Measurements from ENCODE around the gene CPA1.

The CPA1 gene

DNA sequence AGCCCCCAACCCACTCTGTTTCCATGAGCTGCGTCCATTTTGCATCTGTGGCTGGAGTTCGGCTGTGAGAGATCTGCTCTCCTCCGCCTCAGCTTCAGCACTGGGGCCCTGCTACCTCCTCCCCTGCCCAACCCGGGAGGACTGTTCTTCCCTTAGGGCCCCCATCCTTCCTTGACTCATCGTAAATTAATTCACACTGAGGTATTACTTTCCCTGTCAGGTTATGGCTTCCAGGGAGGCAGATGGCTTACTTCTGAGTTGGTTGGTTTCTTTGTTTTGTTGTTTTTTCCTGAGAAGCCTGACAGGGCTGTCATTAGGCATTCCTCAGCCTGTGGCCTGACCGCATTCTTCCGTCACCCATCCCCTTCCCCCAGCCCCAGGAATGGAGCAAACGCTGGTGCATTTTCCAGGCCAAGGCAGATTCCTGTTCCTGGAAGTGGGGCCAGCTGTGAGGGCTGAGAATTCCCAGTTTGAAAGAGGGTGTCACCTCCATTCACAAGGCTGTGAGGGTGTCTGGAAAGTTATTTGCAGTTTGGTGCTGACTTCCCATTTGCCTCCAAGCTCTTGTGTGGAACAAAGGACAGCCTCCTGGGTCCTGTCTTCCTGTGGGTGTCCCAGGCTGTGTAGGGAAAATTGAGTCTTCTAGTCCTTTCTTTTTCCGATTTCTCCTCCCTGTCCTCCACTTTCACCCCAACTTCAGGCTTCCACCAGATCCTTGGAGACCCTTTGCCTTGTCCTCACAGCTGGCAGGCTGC is 24.0 kb upstream of the CPA1 start:
- Histone ChIP-seq H4K20me1 (ENCODE audit: control insufficient read depth, insufficient read depth, low read depth, low read length) (no peaks in the 10 kb centered on the region), H3K79me2 (ENCODE audit: control insufficient read depth, low read length) (no peaks in the 10 kb centered on the region), H3K9me2 (replicated peaks; ENCODE audit: control insufficient read depth, low read length) (no peaks in the 10 kb centered on the region), H3K9me3 (ENCODE audit: control insufficient read depth, insufficient read depth, low read length) (peaks cover 3% of the 10 kb centered on the region; the same call in 1 of the 2 replicates), H3K27ac (ENCODE audit: low read depth, low read length) (no peak overlapping the region), H3K27me3 (ENCODE audit: control insufficient read depth, low read length) (0 out of 2 replicates have a peak, but pooled peaks cover 3% of the 10 kb centered on the region), H3F3A (ENCODE audit: control insufficient read depth, insufficient read depth) (no peaks in the 10 kb centered on the region), H3K4me3 (ENCODE audit: low read length) (no peak overlapping the region), H3K4me2 (ENCODE audit: low read length) (no peak overlapping the region), H3K4me1 (ENCODE audit: control insufficient read depth, low read length) (no peaks in the 10 kb centered on the region), H3K36me3 (ENCODE audit: control insufficient read depth, low read length) (no peaks in the 10 kb centered on the region)
- TF ChIP-seq, protein P1, sequence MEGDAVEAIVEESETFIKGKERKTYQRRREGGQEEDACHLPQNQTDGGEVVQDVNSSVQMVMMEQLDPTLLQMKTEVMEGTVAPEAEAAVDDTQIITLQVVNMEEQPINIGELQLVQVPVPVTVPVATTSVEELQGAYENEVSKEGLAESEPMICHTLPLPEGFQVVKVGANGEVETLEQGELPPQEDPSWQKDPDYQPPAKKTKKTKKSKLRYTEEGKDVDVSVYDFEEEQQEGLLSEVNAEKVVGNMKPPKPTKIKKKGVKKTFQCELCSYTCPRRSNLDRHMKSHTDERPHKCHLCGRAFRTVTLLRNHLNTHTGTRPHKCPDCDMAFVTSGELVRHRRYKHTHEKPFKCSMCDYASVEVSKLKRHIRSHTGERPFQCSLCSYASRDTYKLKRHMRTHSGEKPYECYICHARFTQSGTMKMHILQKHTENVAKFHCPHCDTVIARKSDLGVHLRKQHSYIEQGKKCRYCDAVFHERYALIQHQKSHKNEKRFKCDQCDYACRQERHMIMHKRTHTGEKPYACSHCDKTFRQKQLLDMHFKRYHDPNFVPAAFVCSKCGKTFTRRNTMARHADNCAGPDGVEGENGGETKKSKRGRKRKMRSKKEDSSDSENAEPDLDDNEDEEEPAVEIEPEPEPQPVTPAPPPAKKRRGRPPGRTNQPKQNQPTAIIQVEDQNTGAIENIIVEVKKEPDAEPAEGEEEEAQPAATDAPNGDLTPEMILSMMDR (IDR thresholded peaks at IDR 0.05; ENCODE audit: low read depth, low read length, poor library complexity, severe bottlenecking) = no peak
- TF ChIP-seq EZH2phosphoT487 (IDR thresholded peaks at IDR 0.05; ENCODE audit: borderline replicate concordance, low read length) = no peak

DNA sequence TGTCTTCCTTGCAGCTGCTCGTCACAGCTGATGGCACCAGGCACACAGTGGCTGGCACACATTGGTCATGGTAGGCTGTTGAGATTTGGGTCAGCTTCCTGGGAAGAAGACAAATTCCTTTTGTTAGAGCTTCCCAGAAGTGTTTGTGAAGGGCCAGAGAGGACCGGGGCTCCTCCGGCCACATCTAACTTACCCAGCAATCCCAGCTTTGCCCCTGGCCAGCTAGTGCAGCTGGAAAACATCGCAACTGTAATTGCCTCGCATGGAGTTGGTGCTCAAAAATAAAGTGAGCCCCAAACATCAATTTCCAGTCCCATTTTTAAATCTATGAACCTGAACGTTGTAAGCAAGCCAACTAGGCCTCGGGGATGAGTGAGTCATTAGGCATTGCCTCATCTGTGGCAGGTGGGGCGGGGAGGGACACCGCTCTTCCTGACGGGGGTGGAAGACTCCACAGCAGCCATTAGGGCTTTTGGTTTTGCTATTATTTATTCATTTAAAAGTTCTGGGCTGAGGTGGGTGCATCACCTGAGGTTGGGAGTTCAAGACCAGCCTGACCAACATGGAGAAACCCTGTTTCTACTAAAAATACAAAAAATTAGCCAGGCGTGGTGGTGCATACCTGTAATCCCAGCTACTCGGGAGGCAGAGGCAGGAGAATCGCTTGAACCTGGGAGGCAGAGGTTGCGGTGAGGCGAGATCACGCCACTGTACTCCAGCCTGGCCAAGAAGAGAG is 23.2 kb upstream of the CPA1 start:
- no peaks in the 10 kb centered on the region for H3K27me3 ChIP-seq (ENCODE audit: control insufficient read depth, low read length)
- H3K4me1 ChIP-seq (ENCODE audit: control insufficient read depth, low read length) = no peaks in the 10 kb centered on the region
- no peaks in the 10 kb centered on the region for H3K79me2 ChIP-seq (ENCODE audit: control insufficient read depth, low read length)
- H3K9me2 ChIP-seq (replicated peaks; ENCODE audit: control insufficient read depth, low read length) = no peaks in the 10 kb centered on the region
- H3K4me3 ChIP-seq (ENCODE audit: low read length) = no peak overlapping the region
- peaks cover 3% of the 10 kb centered on the region; the same call in 1 of the 2 replicates for H3K9me3 ChIP-seq (ENCODE audit: control insufficient read depth, insufficient read depth, low read length)
- no peak for TF ChIP-seq EZH2phosphoT487 (IDR thresholded peaks at IDR 0.05; ENCODE audit: borderline replicate concordance, low read length)
- TF ChIP-seq, protein P1 (IDR thresholded peaks at IDR 0.05; ENCODE audit: low read depth, low read length, poor library complexity, severe bottlenecking) = no peak
- H3F3A ChIP-seq (ENCODE audit: control insufficient read depth, insufficient read depth) = no peaks in the 10 kb centered on the region
- H3K4me2 ChIP-seq (ENCODE audit: low read length) = no peak overlapping the region
- no peak overlapping the region for H3K27ac ChIP-seq (ENCODE audit: low read depth, low read length)
- H3K36me3 ChIP-seq (ENCODE audit: control insufficient read depth, low read length) = no peaks in the 10 kb centered on the region
- no peaks in the 10 kb centered on the region for H4K20me1 ChIP-seq (ENCODE audit: control insufficient read depth, insufficient read depth, low read depth, low read length)

DNA sequence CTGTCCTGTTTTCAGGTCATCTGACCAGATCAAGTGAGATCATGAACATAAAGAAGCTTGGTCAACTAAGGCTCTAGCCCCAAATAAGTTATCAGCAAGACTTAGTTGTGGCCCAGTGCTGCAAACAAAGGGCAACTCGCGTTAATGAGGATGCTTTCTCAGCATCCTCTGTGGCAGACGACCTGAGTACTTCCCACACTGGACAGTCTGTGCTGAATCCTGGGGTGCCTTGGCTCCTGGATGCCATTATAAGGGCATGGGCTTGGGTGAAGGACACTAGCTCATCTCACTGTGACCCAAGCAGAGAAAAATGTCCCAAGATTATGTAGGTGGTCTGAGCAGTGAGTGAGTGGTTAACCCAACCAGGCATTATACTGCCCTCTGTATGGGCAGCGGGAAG is 21.8 kb upstream of the CPA1 start:
- Histone ChIP-seq H3F3A (ENCODE audit: control insufficient read depth, insufficient read depth) (no peaks in the 10 kb centered on the region), H3K79me2 (ENCODE audit: control insufficient read depth, low read length) (no peaks in the 10 kb centered on the region), H3K4me2 (ENCODE audit: low read length) (no peak overlapping the region), H4K20me1 (ENCODE audit: control insufficient read depth, insufficient read depth, low read depth, low read length) (no peaks in the 10 kb centered on the region), H3K9me3 (ENCODE audit: control insufficient read depth, insufficient read depth, low read length) (peaks cover 3% of the 10 kb centered on the region; the same call in 1 of the 2 replicates), H3K27me3 (ENCODE audit: control insufficient read depth, low read length) (peaks cover 3% of the 10 kb centered on the region), H3K9me2 (replicated peaks; ENCODE audit: control insufficient read depth, low read length) (no peaks in the 10 kb centered on the region), H3K4me3 (ENCODE audit: low read length) (no peak overlapping the region), H3K27ac (ENCODE audit: low read depth, low read length) (no peak overlapping the region), H3K36me3 (ENCODE audit: control insufficient read depth, low read length) (no peaks in the 10 kb centered on the region), H3K4me1 (ENCODE audit: control insufficient read depth, low read length) (no peaks in the 10 kb centered on the region)
- no peak for TF ChIP-seq EZH2phosphoT487 (IDR thresholded peaks at IDR 0.05; ENCODE audit: borderline replicate concordance, low read length)
- TF ChIP-seq, protein P1 (IDR thresholded peaks at IDR 0.05; ENCODE audit: low read depth, low read length, poor library complexity, severe bottlenecking) = no peak

All from DOHH2 (cell line).